VCaP (cell line): Measurements from ENCODE around the gene LAMC1.

Experiments used
- H3K27ac ChIP-seq: fragments of 450-650 bp; 2 replicates; pipeline ENCODE4 v1.5.1; 2017
- TF ChIP-seq, protein P1 (sequence below): fragments of 450-650 bp; conservative IDR thresholded peaks from 2 replicates; pipeline ENCODE4 v1.5.1; 2017; ENCODE audit warnings: mild to moderate bottlenecking, moderate library complexity

LAMC1 gene

GRCh38 chr1:183023146-183023600, at the start of gene LAMC1:
Gene LAMC1 (plus strand): TSS chr1:183023420. CDS start chr1:183023717, 297 bp downstream.
- peak within 1 kb of the TSS; percentile 98 for H3K27ac ChIP-seq
- TF ChIP-seq, protein P1, sequence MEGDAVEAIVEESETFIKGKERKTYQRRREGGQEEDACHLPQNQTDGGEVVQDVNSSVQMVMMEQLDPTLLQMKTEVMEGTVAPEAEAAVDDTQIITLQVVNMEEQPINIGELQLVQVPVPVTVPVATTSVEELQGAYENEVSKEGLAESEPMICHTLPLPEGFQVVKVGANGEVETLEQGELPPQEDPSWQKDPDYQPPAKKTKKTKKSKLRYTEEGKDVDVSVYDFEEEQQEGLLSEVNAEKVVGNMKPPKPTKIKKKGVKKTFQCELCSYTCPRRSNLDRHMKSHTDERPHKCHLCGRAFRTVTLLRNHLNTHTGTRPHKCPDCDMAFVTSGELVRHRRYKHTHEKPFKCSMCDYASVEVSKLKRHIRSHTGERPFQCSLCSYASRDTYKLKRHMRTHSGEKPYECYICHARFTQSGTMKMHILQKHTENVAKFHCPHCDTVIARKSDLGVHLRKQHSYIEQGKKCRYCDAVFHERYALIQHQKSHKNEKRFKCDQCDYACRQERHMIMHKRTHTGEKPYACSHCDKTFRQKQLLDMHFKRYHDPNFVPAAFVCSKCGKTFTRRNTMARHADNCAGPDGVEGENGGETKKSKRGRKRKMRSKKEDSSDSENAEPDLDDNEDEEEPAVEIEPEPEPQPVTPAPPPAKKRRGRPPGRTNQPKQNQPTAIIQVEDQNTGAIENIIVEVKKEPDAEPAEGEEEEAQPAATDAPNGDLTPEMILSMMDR = no peak

GRCh38 chr1:182974506-182975191, 48.6 kb upstream of the LAMC1 start:
- TF ChIP-seq, protein P1 = no peak

GRCh38 chr1:182977480-182977879, 45.7 kb upstream of the LAMC1 start:
- no peak overlapping the region for H3K27ac ChIP-seq
- TF ChIP-seq, protein P1 = no peak

More at GRCh38 chr1:182974506-182975191, 48.6 kb upstream of the LAMC1 start:
- H3K27ac ChIP-seq = no peak overlapping the region

- TF ChIP-seq, protein P1 = no peak
- no peak overlapping the region for H3K27ac ChIP-seq
These were observed 44.9 kb upstream of the LAMC1 start for GRCh38 chr1:182978151-182978853.

GRCh38 chr1:182984138-182984537, 39.1 kb upstream of the LAMC1 start:
- no peak overlapping the region for H3K27ac ChIP-seq
- TF ChIP-seq, protein P1 = no peak

- TF ChIP-seq, protein P1 = no peak
These were observed 38.6 kb upstream of the LAMC1 start for GRCh38 chr1:182984621-182985020.

GRCh38 chr1:182985876-182986275, 37.3 kb upstream of the LAMC1 start:
- H3K27ac ChIP-seq = no peak overlapping the region
- TF ChIP-seq, protein P1 = no peak

More at GRCh38 chr1:182984621-182985020, 38.6 kb upstream of the LAMC1 start:
- H3K27ac ChIP-seq = no peak overlapping the region
